Measurements from ENCODE around the gene ACOXL. TPM values are rescaled to one million over a fixed set of nuclear protein-coding genes. Genes with fewer than 3 reads are reported as not detected.

The ACOXL gene
- total and polyA plus RNA-seq, 9 of the 15 experiments (the other 6 are each of a cell fraction or from before 2014, with no cell fraction given): 0.31 to 0.56 TPM; not detected in 7

- TF ChIP-seq POLR3A (IDR thresholded peaks at IDR 0.05; ENCODE audit: borderline replicate concordance, extremely low read depth, insufficient read depth, insufficient read length): no peak
- no peak for TF ChIP-seq SMARCB1 (IDR thresholded peaks at IDR 0.05; ENCODE audit: insufficient read length, low read depth)
- no peak for TF ChIP-seq MAZ (CRISPR knock-in tag; conservative IDR thresholded peaks at IDR 0.05 in 1 of 2, IDR thresholded peaks at IDR 0.05 in 1 of 2)
- no peak for TF ChIP-seq MYBL2 (IDR thresholded peaks at IDR 0.05; ENCODE audit: low read depth)
- TF ChIP-seq MYBL2 (CRISPR knock-in tag; IDR thresholded peaks at IDR 0.05; ENCODE audit: borderline replicate concordance): no peak
- TF ChIP-seq NR4A1 (CRISPR knock-in tag; IDR thresholded peaks at IDR 0.05): no peak
- TF ChIP-seq NR4A1 (tag; IDR thresholded peaks at IDR 0.05): no peak
- no peak for TF ChIP-seq ZBTB11 (CRISPR knock-in tag; IDR thresholded peaks at IDR 0.05)
- TF ChIP-seq ZMIZ1 (IDR thresholded peaks at IDR 0.05; ENCODE audit: low read depth in 2 of 2, low read length in 2 of 2): no peak; a peak in 1 of 4 replicates
- TF ChIP-seq SMAD1 (IDR thresholded peaks at IDR 0.05; ENCODE audit: low read depth, low read length, partially characterized antibody): no peak
- no peak for TF ChIP-seq PHB2 (IDR thresholded peaks at IDR 0.05; ENCODE audit: low read depth)
- no peak for TF ChIP-seq NR2C1 (IDR thresholded peaks at IDR 0.05)
- TF ChIP-seq NR2C1 (tag; IDR thresholded peaks at IDR 0.05): 0 out of 2 replicates have a peak, but pooled peaks have one; percentile 31
- TF ChIP-seq CC2D1A (IDR thresholded peaks at IDR 0.05): no peak
- TF ChIP-seq SRSF3 (IDR thresholded peaks at IDR 0.05; ENCODE audit: insufficient read depth, low read length): no peak
- no peak for TF ChIP-seq TRIM24 (IDR thresholded peaks at IDR 0.05)
- TF ChIP-seq JUNB (CRISPR knock-in tag; conservative IDR thresholded peaks at IDR 0.05): no peak
- TF ChIP-seq SOX6 (IDR thresholded peaks at IDR 0.05): peak; percentile 82; the same call in 1 of the 2 replicates
- TF ChIP-seq SREBF2 (CRISPR knock-in tag; IDR thresholded peaks at IDR 0.05): no peak
- no peak for TF ChIP-seq CHD2 (IDR thresholded peaks at IDR 0.05; ENCODE audit: low read depth, low read length)
- TF ChIP-seq ZNF780A (CRISPR knock-in tag; IDR thresholded peaks at IDR 0.05): no peak
- peak; percentile 69; the same call in 1 of the 2 replicates for TF ChIP-seq SMARCE1 (IDR thresholded peaks at IDR 0.05)
- TF ChIP-seq ZNF165 (CRISPR knock-in tag; IDR thresholded peaks at IDR 0.05; ENCODE audit: borderline replicate concordance): no peak
- TF ChIP-seq MEF2D (tag; conservative IDR thresholded peaks at IDR 0.05; ENCODE audit: low read depth): peak; percentile 65
Measured at GRCh38 chr2:111162718-111163331, 430.5 kb downstream of the ACOXL start (continued).

Measured in K562 (cell line).